HG03159 (cell line): ENCODE results near the gene DST.

Source experiments
- ATAC-seq: cut with Tn5 transposase; IDR thresholded peaks from one replicate; pipeline ENCODE4 v1.9.1; 2021; ENCODE audit warnings: mild to moderate bottlenecking, moderate library complexity; ENCODE audit not compliant: unreplicated experiment

DST gene

GRCh38 chr6:56488281-56488680 is 154.4 kb downstream of the DST start:
- ATAC-seq, result no peak

DNA sequence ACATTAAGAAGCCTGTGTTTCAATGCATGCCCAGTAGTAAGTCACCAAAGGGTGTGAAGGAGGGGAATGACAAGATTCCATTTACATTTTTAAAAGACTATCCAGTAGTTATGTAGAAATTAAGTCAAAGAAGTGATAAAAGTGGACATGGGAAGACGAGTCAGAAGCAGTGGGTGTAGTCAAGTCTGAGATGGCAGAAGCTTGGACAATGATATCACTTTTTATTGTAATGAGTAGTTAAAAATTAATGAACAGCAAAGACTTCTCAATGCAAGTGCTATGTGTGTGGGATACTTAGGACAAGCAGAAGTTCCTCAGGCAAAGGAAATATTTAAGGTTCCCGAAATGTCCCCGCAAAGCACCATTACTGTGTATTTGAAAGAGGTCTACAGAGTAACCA is 156.0 kb downstream of the DST start:
- no peak for ATAC-seq

- ATAC-seq, result no peak
Observed at GRCh38 chr6:56484669-56485068, 158.0 kb downstream of the DST start.

DNA sequence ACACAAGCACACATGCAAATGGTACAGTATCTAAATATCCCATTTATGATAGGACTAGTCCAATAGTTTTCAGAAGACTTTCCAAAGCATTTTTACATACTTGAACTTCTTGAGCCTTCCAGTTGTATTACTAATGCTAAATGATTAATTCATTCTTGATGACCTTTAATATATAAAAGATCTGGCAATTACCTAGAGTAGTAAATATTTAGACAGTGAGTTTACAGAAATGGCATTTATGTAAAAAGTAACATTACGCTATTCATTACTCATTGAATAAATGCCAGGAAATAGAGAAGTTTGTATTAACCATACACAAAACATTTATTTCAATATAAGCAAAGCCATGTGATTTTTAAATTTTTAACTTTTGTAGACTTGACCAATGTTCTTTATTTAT is 158.8 kb downstream of the DST start:
- no peak for ATAC-seq

DNA sequence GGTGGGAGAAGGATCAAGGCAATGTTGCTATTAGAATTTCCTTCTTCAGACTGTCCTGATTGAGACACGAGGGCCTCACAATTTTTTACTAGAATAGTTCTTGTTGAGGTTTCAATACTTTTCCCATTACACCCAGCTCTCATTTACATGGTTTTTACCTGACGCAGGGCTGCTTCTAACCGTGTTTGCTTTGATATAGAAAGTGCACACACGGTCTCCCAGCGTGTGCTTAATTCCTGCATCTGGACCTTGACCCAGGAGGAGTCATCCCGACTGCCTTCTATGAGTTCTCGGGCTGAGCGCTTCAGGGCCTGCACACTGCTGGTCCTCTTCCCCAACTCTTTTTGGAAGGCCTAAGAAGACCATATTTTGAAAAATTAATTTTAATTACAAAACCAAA is 160.2 kb downstream of the DST start:
- no peak for ATAC-seq

- no peak for ATAC-seq
Observed at GRCh38 chr6:56481957-56482356, 160.7 kb downstream of the DST start.

- ATAC-seq, result no peak
Observed at GRCh38 chr6:56480654-56481337, 161.9 kb downstream of the DST start.

GRCh38 chr6:56480246-56480645 is 162.4 kb downstream of the DST start:
- no peak for ATAC-seq

- ATAC-seq, result no peak
Observed at GRCh38 chr6:56479381-56479780, 163.3 kb downstream of the DST start.

GRCh38 chr6:56478202-56478601 is 164.5 kb downstream of the DST start:
- ATAC-seq, result no peak

DNA sequence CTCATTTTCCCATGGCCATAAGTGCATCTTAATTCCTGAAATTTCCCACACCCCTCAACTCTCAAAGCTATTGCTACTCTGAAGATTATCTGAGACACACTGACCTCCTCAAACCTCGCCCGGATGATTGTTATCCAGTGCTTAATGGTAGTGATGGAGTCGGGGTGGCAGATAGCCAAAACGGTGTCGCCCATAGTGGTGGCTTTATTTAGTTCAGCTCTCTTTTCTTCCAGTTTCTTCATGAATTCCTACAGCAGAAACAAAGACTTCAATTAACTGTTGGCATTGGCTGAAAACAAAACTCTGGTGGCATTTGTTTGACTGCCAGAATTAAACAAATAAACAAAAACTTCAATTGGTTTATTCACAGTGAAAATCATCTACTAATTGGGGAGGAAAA is 165.4 kb downstream of the DST start:
- ATAC-seq, result no peak

DNA sequence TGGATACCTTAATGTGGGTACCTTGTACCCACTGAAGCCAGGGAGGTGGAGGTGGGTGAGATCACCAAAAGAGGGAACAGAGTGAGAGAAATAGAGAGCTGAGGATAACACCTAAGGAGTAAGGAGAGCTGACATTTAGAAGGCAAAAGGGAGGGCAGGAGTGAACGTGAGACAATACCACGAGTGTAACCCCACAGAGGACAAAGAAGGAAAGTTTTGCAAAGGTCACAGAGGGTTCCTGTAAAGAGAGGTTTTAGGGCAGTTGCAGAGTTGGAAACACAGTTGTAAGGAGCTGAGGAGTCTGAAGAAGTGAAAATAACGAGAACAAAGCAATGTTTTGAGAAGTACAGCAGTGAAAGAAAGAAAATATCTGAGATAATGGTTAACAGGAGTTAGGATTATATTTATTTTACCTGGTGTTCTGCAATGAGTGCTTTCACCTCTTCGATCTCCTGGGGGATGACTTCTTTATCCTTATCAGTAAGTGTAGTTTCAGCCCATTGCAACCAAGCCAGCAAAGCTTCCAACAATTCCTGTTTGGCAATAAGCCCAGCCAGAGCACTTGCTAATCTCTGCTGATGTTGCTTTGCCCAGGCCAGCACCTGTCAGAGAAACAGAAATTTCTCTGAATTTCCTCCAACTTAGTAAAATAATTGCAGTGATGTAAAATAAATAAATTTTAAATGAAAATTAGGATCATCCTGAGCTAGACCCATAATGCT is 166.8 kb downstream of the DST start:
- ATAC-seq, result no peak

- no peak for ATAC-seq
Observed at GRCh38 chr6:56474532-56474931, 168.2 kb downstream of the DST start.

- no peak for ATAC-seq
Observed at GRCh38 chr6:56463443-56463842, 179.2 kb downstream of the DST start.

- no peak for ATAC-seq
Observed at GRCh38 chr6:56459030-56459805, 183.5 kb downstream of the DST start.

DNA sequence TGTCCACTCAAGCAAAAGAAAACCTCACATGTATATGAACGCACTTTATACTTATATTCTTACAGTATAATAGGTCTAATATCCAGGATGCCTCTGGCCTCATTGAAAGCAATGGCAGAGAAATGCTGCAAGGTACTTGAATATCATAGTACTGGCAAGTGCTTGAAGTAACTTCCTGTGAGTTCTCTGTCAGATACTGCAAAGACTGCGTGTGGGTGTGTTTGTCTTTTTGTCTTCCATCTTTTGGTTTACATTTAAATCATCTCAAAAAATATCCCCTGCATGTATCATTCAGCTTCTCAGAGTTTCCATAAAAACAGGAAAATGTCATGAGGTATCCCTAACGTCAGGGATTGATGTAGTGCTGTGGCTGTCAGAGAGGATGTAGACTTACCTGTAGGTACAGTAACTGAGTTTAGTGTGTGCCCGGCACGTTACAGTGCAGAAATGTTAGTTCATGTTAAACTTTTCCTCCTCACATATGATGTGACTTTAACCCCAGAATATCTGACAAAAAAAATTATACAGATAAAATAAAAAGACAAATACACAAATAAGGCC is 184.3 kb downstream of the DST start:
- no peak for ATAC-seq

DNA sequence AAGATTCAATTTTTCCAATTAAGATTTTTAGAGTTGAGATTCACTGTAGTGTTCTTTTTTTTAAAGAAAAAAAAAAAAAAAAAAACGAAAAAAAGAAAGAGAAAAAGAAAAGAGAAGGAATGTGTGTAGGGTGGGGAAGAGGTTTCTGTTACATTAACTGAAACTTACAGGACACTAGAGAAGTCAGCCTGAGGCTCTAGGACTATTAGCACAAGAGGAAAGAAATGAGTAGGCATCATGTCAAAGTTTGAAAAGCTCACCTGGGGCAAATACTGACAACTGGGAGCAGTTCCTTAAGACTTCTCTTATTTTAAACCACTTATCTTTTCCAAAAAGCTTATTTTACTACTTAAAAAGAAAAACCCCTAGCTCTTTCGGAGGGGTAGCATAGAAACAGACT is 185.9 kb downstream of the DST start:
- ATAC-seq, result no peak

DNA sequence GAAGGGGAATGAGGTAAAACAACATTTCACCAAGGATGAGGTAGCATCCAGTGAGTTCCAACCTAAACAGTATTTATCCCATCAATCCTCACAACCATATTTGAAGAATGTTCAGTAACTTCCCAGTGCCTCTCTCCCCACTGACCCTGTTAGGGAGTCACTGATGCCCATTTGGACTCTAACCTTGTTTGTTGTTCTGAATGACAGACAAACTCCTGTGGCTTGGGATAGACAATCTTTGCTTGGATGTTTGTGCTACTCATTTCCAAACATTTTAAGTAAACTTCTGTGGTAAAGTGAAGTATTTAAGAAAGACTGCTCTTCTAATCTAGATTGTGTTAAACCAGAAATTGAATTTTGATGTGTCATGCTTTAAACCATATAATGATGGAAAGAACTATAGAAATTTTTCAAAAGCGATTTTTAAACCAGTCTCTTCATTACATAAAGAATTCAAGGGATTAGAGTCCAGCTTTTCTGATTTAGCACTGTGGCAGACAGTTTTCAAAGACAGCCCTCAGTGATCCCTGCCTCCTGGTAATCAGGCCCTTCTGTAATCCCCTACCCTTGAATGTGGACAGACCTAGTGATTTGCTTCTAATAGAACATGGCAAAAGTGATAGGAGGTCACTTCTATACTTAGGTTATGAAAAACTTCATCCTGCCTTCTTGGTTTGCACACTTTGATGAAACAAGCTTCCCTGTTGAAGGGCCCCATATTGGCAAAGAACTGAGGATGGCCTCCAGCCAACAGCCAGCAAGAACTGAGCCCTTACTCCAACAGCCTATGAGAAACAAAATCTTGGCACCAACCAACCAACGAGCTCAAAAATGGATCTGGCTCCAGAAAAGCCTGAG is 191.6 kb downstream of the DST start:
- ATAC-seq, result no peak

GRCh38 chr6:56450376-56450775 is 192.3 kb downstream of the DST start:
- ATAC-seq, result no peak

DNA sequence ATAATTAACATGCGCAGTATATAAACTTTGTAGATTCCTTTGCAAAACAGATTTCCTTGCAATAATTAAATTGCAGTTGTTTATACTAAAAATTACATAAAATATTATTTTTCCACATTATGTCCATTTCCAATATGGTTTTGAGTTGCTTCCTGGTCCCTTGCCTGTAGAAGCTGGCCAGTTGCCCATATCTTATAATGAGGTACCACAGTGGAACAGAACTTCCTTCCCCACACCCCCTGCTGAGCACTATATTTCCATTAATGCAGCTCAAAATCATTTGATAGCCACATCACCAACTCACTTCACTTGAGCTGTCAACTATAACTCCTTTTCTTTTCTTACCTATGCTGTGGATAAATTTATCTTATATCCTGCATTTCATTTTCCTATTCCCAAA is 194.6 kb downstream of the DST start:
- ATAC-seq, result no peak

DNA sequence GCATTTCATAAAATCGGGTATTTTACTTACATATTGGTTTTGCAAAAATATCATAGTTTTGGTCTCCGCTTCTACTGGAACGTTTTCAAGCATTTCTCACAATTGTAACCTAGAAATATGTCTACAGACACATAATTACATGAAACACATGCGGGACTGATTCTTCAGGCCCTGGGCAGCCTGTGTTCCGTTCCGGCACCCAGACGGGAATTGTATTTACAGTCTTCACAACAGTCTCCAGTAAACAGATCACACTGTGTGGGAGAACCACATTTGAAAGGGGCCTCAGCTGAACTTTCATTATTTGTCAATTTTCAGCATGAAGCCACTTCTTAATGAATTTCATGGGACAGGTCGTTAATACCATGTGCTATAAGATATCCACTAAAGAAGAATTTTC is 196.9 kb downstream of the DST start:
- no peak for ATAC-seq
